IMR-90 (cell line): ENCODE measurements around the gene NAA15. TPM values are rescaled to one million over a fixed set of nuclear protein-coding genes. Genes with fewer than 3 reads are reported as not detected.

Experiments used
- polyA plus RNA-seq, 3 experiments: library from polyadenylated mRNA; depleted of rRNA; stranded (reverse); fragments of >200 nt; gene quantifications; 2 replicates each; pipeline ENCODE4 v1.2.3, GENCODE V29; 2012; ENCODE audit warnings: low replicate concordance in 1 of 3
- total RNA-seq: library from RNA; depleted of rRNA; stranded (reverse); fragments of >200 nt; gene quantifications from 2 replicates; pipeline ENCODE4 v1.2.3, GENCODE V29; 2012
- TF ChIP-seq, protein P1 (sequence below): conservative IDR thresholded peaks from 2 replicates; pipeline ENCODE4 v1.5.1; 2012; ENCODE audit warnings: mild to moderate bottlenecking, low read depth, low read length, improper control_type of control experiment

The NAA15 gene
- total and polyA plus RNA-seq, 2 of the 4 experiments (the other 2 are of a cell fraction) = 11.0 to 43.4 TPM

DNA sequence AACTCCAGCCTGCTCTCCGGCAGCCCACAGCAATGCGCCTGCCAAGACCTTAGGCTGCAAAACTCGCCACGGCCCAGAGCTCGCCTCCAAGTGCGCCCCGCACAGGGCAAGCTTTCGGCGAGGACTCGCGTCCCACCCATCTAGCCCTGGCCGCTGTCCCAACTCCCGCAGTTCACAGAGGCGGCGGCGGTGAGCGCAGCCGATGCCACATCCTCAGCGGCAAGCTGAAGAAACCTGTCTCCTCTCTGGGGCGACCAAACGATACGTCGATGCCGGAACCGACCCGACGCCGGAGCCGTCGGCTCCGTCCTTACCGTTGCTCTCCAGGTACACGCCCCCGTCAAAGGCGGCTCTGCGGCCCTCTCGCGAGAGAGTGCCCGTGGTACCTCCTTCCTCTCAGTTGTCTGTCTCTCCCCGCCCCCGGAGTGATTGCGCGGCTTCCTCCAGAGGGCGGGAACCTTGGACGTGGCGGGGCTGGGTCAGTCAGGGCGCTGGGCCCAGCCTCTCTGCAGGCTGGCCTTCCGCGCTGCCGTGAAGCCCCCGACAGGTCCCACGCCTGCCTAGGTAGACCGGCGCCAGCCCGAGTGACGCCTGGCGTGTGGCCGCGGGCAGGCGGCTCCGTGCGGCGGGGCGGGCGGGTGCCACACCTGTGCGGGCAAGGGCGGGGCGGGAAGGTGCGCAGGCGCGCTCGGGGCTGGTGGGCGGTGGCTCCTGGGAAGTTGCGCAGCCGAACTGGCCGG is 152.2 kb downstream of the NAA15 start (continued):
- TF ChIP-seq, protein P1, sequence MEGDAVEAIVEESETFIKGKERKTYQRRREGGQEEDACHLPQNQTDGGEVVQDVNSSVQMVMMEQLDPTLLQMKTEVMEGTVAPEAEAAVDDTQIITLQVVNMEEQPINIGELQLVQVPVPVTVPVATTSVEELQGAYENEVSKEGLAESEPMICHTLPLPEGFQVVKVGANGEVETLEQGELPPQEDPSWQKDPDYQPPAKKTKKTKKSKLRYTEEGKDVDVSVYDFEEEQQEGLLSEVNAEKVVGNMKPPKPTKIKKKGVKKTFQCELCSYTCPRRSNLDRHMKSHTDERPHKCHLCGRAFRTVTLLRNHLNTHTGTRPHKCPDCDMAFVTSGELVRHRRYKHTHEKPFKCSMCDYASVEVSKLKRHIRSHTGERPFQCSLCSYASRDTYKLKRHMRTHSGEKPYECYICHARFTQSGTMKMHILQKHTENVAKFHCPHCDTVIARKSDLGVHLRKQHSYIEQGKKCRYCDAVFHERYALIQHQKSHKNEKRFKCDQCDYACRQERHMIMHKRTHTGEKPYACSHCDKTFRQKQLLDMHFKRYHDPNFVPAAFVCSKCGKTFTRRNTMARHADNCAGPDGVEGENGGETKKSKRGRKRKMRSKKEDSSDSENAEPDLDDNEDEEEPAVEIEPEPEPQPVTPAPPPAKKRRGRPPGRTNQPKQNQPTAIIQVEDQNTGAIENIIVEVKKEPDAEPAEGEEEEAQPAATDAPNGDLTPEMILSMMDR = no peak
